ENCODE data around the gene EFHD2. TPM values are rescaled to one million over a fixed set of nuclear protein-coding genes. Genes with fewer than 3 reads are reported as not detected.
"Not testable (repeated sequence)": the region's sequence is repeated elsewhere in the genome, so short reads cannot be mapped to it uniquely, and the experiment has no call there.

EFHD2 gene
- total RNA-seq, 1 experiment from 2014 or later: 107 TPM

DNA sequence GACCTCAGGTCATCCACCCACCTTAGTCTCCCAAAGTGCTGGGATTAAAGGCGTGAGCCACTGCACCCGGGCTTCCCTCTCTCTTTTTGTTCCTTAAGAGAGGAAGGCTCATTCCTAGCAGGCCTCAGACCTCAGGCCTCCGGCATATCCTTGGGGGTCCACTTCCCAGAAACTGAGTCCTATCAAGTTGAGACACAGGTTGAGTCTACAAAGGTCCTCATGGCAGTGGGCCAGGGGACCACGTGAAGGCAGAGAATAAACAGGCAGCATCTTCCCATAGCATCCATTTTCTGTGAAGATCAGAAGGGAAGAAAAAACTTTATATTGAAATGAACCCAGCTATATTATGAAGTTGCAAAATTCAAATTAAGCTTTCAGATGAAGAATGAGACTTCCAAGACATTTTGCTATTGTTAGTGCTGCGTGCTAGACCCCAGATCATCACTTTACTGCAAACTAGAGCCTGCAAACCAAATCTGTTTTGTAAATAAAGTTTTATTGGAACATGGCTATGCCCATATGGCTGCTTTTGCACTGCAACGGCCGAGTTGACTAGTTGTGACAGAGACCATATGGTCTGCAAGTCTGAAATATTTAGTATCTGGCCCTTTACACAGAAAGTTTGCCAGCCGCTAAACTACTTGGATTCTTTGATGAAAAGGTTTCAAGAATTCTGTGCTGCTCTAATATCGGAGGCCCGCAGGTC is 43.3 kb downstream of the EFHD2 start:
- DNase-seq (ENCODE audit: low read depth): no peak

DNA sequence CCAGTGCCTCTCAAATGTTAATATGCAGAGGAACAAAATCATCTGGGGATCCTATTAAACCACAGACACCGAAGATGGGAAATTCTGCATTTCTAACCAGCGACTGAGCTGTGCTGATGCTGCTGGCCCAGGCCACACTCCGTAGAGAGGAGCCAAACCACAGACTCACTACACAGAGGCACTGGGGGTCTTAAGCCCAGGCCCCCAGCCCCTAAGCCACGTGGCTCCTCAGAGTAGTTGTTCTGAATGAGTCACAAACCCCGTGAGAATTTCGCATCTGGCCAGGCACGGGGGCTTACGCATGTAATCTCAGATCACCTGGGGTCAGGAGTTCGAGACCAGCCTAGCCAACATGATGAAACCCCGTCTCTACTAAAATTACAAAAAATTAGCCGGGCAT is 44.0 kb downstream of the EFHD2 start:
- no peak for DNase-seq (ENCODE audit: low read depth)

DNA sequence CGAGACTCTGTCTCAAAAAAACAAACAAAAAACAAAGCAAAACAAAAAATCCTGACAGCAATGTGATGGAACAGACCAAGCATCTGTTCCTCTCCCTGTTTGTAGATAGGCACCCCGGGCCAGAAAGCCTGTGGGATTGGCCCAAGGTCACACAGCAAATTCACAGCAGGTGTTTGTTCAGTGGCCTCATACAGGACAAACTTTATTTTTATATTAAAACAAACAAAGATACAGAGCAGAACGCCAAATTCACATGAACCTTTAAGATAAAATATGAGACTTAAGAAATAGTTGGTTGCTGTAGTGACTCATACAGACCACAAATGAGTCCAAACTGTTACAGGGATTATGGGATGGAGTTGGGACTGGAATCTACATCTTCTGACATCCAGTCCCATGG is 44.6 kb downstream of the EFHD2 start:
- DNase-seq (ENCODE audit: low read depth): peak; percentile 75

DNA sequence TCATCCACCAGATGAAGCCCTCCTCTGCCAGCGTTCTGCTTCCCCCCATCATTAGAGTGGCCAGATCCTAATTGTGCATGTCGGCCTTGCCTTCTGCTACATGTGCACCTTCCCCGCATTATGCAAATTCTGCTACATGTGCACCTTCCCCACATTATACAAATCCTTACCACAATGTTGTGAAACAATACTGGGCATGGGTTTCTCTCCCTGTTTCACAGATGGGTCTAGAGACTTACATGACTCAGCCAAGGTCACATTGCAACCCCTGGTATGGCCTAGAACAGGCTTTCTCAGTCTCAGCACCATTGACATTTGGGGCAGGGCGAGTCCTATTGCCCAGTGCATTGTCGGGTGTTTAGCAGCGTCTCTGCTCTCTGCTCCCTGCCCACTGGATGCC is 45.8 kb downstream of the EFHD2 start:
- DNase-seq (ENCODE audit: low read depth): no peak

DNA sequence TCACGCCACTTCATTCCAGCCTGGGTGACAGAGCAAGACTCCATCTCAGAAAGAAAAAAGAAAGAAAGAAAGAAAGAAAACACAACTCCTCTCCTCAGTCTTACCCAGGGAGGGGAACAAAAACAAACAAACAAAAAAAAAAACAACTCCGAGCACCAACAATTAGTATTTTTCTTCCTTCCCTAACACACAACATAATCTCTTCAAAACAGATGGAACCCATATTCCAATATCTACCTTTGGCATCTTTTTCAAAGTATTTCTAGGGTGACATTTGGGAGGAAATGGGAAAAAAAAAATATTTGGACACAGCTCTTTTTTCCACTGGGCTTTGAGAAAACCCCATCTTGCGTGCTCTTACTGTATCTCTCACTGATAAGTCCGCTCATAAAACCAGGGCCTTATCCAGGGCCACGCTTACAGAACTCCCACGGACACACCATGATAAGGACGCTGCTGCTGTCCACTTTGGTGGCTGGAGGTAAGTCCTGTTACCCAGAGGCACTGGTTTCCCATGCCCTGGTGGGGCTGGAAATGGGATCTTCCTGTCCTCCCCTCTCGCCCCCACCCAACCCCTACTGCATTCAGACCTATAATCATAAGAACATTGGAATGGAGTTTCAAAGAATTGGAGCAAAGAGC is 46.7 kb downstream of the EFHD2 start, which contains the start of gene CELA2A:
Gene CELA2A (plus strand): TSS at position 420 of the 642 bp plus-strand sequence. CDS start 22 bp downstream, at position 442.
- DNase-seq (ENCODE audit: low read depth): no peak

DNA sequence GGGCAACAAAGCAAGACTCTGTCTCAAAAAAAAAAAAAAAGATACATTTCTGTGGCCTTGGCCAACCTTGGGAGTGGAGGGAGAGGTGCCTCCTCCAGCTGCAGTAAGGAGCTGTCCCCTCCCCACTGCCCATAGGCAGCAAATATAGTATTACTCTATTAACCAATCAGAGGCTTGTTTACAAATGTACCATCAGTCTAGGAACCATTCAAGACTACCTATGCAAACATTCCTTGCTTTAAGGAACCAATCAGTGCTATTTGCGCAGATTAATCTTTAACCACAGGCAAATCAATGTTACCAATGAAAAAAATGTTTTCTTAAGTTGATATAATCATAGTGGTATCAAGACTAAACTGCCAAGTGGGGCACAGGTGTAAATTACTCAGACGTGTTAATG is 47.9 kb downstream of the EFHD2 start:
- no peak for DNase-seq (ENCODE audit: low read depth)

DNA sequence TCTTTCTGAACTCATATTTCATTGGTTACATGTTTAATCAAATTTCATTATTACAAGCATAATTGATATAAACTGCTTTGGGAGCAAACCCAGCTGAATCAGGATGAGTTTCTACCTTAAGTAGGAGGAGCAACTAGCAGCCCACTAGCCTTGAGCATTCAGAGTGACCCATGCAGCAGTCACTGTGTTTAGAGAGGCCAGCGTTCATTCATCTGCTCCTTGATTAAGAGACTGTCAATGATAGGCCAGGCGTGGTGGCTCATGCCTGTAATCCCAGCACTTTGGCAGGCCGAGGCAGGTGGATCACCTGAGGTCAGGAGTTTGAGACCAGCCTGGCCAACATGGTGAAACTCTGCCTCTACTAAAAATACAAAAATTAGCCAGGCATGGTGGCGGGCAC is 48.7 kb downstream of the EFHD2 start:
- DNase-seq (ENCODE audit: low read depth): not testable (repeated sequence)

DNA sequence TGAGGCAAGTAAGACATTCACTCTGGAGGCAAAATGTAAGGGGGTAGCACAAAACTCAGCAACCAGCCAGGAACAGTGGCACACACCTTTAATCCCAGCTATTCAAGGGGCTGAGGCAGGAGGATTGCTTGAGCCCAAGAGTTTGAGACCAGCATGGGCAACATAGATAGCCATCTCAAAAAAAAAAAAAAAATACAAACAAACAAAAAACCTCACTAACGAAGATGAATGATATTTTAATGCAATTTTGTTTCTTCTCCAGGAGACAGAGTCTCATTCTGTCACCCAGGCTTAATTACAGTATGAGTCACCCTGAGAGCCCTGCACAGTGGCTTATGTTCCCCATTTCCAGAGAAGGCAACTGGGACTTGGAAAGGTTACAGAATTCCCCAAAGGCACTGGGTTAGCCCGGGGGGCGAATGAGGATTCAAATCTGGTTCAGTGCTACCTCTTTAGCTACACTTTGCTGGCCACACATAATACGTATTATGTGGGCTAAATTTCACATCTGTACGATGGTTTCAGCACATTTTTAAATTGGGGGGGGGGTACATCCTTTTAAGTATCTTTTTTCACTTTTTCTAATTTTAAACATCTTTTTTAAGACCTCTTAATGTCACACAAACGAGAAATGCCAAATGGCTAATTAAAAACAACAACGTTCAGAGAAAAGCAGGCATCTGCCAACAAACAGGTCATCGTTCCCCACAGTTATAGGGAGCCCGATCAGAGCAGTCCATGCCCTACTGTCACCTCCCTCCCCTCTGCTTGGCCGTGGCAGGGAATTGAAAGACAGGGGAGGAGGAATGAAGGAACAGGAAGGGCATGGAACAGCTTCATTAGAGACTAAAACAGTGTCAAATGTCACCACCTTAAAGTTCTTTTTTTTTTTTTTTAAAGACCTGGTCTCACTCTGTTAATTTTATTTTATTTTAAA is 50.4 kb downstream of the EFHD2 start:
- DNase-seq (ENCODE audit: low read depth): peak; percentile 93

DNA sequence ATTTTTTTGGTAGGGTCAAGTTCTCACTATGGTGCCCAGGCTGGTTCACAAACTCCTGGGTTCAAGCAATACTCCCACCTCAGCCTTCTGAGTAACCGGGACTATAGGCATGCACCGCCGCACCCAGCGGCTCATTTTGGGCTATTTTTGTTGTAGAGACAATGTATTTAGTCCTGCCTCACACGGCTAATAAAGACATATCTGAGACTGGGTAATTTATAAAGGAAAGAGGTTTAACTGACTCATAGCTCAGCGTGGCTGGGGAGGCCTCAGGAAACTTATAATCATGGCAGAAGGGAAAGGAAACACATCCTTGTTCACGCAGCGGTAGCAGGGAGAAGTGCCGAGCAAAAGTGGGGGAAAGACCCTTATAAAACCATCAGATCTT is 51.0 kb downstream of the EFHD2 start:
- peak; percentile 63 for DNase-seq (ENCODE audit: low read depth)

DNA sequence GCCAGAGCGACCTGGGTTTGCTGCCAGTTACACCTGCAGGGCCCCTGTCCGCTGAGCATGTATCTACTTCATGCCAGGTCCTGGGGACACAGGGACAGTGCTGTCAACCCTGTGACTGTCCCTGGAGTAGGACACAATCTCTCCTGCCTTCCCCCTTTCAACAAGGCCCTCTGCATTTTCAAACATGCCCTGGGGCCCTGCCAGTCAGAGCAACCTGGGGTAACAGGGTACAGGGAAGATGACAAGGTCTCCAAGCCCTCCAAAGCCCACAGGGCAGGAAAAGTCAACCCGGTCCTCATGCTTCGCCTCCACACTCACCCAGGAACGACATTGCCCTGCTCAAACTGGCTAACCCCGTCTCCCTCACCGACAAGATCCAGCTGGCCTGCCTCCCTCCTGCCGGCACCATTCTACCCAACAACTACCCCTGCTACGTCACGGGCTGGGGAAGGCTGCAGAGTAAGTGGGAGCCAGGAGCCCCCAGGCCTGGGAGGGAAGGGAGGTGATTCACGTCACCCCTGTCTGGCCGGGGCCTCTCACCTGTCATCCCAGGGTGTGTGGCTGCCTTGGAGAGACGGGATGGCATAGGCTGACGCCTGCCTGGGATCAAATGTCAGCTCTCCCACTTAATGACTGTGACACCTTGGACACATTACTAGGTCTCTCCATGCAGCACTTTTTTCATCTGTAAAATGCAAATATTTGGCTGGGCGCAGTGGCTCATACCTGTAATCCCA is 53.5 kb downstream of the EFHD2 start:
- not testable (repeated sequence) for DNase-seq (ENCODE audit: low read depth)

DNA sequence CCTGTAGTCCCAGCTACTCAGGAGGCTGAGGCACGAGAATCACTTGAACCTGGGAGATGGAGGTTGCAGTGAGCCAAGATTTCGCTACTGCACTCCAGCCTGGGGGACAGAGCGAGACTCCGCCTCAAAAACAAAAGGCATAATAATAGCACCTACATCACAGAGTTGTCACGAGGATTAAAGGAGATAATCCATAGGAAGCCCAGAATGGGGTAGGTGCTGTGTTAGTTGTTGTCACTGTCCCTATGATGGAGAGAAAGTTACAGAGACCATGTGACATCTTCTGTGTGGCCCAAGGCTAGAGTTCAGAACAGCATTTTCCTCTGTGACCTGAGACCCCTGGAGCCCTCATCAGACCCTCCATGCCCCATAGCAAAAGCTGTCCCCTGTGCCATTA is 54.2 kb downstream of the EFHD2 start:
- DNase-seq (ENCODE audit: low read depth): not testable (repeated sequence)

DNA sequence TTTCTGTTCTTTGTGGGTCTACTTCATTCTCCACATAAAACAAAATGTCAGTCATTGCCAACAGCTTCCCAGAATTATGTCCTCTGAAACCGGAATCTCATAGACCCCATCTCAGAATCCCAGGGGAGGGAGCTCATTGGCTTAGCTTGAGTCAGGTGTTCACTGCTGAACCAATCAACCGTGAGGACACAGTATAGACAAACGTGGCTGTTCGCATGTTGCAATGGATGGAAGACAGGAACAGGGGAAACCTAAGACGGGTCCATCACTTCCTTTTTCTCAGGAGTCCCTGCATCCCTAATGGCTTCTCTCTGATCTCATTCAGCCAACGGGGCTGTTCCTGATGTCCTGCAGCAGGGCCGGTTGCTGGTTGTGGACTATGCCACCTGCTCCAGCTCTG is 56.0 kb downstream of the EFHD2 start:
- no peak for DNase-seq (ENCODE audit: low read depth)

DNA sequence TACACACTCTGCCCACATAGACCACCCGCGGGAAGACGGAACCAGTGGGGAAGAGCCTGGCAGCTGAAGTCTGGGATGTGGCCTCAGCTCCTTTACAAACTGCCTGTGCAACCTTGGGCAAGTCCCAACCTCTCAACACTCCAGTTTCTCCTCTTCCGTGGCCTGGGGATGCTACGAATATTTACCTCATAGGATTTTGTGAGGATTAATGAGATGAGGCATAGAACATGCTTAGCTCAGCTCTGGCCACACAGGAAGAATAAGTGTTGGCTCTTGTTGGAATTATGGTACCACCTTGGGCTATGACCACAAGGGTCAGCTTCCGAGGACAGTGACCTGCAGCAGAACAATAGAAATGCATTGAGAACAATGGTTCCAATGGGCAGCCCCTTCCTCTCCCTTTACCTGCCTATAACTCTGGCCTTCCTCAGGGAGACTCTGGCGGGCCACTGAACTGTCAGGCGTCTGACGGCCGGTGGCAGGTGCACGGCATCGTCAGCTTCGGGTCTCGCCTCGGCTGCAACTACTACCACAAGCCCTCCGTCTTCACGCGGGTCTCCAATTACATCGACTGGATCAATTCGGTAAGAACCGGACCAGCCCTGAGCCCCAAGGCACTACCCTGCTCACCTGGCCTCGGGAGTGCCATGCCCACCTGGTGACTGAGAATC is 57.4 kb downstream of the EFHD2 start:
- not testable (repeated sequence) for DNase-seq (ENCODE audit: low read depth)

DNA sequence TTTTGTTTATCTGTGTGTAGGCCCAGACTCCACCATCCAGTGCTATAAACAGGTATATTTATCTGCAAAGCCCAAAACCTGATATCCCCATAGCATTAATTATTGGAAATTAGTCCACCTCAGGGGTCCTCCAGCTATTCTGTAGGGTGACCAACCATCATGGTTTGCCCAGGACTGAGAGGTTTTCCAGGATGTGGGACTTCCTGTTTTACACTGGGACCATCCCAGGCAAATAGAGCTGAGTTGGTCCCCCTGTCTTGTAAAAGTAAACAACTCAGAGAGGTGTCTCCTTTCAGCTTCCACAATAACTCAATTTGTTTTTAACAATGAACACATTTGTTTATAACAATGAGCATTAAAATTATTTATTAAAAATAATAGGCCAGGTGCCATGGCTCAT is 58.5 kb downstream of the EFHD2 start:
- DNase-seq (ENCODE audit: low read depth): no peak

DNA sequence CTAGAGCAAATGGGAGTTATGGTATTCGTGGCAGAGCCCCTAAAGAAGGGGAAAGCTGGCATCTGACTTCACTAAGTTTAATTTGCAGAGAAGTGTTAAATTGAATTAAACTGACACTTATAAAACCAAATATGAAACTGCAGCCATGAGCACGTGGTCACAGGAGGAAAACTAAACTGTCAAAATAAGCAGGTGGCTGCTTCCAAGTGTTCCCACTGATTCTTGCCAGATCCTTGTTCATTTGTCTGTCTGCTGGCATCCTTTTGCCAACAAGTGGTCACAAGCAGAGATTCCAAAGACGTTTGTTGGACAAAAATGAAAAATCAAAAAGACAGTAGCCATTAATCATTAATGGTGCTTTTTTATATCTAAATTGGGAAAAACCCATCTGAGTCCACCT is 59.7 kb downstream of the EFHD2 start:
- DNase-seq (ENCODE audit: low read depth): no peak

DNA sequence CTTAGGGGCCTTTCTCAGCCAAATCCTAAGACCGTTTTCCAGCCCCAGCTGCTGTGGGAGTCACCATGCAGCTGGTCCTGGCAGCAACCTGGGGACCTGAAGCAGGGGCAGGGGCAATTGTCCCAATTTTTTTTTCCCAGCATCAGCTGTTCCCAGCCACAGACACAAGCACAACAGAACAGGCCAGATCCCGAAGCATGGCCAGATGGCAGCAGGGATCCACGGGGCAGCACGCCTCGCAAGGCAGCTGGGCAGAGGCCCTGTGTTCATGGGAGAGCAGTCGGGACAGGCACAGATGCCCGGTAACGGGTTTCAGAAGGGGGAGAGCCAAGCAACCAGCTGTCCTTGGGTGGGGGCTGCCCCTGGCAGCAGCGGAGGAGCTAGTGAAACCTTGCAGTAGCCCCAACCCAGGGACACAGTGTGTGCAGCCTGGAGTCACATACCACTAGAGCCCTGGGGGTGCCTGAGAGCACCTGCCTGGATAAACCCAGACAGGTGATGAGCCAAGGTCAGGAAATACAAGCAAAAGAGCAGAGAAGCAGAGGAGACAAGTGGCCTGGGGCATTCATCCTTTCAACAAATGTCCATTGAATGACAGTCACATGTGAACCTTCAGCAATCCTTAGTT is 60.2 kb downstream of the EFHD2 start:
- DNase-seq (ENCODE audit: low read depth): not testable (repeated sequence)

DNA sequence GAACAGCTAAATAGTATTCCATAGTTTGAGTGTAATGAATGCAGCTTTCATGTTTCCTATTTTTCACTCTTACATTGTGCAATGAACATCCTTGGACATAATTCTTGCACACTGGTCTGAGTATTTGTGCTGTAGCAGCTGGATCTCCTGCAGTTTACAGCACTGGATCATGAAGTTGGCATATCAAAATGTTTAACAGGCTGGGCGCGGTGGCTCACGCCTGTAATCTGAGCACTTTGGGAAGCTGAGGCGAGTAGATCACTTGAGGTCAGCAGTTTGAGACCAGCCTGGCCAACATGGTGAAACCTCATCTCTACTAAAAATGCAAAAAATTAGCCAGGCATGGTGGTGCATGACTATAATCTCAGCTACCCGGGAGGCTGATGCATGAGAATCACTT is 61.4 kb downstream of the EFHD2 start:
- DNase-seq (ENCODE audit: low read depth): not testable (repeated sequence)

DNA sequence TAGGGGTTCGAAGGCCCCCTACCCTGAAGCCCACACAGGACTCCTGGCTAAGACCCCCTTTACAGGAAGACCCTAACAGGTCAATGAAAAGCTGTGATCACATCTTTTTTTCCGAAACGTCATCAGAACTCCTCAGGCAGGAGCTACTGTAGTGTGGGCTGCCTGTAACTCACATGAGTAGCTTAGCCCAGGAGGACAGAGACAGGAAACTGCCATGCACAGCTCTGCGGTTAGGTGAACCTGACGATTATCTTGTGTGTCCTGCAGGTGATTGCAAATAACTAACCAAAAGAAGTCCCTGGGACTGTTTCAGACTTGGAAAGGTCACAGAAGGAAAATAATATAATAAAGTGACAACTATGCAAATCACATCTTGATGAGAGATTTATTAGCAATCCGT is 62.0 kb downstream of the EFHD2 start:
- not testable (repeated sequence) for DNase-seq (ENCODE audit: low read depth)

DNA sequence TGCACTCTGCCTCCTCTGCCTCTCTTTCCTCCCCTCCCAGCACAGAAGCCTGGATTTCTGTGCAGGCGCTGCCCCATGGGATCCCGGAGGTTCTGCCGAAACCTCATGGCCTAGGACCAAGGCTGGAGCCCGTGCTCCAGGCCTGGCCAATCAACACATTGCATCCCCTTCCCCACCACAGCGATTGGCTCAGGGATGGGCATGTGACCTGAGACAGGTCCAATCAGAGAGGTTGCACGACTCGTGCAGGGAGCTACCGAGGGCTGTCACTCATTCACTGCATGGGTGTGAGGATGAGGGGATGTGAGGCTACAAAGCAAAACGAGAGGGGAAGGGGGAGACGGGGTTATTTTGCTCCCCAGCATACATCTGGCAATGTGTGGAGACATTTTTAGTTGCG is 62.9 kb downstream of the EFHD2 start:
- no peak for DNase-seq (ENCODE audit: low read depth)

DNA sequence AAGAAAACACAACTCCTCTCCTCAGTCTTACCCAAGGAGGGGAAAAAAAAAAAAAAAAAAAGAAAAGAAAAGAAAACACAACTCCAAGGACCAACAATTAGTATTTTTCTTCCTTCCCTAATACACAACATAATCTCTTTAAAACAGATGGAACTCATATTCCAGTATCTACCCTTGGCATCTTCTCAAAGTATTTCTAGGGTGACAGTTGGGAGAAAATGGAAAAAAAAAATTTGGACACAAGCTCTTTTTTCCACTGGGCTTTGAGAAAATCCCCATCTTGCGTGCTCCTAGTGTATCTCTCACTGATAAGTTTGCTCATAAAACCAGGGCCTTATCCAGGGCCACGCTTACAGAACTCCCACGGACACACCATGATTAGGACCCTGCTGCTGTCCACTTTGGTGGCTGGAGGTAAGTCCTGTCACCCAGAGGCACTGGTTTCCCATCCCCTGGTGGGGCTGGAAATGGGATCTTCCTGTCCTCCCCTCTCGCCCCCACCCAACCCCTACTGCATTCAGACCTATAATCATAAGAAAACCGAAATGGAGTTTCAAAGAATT is 66.1 kb downstream of the EFHD2 start, which contains the start of gene CELA2B:
Gene CELA2B (plus strand): TSS at position 353 of the 563 bp plus-strand sequence. CDS start 22 bp downstream, at position 375.
- no peak for DNase-seq (ENCODE audit: low read depth)

Data from M059J (cell line).